ENCODE measurements around the gene UXT.

The UXT gene

DNA sequence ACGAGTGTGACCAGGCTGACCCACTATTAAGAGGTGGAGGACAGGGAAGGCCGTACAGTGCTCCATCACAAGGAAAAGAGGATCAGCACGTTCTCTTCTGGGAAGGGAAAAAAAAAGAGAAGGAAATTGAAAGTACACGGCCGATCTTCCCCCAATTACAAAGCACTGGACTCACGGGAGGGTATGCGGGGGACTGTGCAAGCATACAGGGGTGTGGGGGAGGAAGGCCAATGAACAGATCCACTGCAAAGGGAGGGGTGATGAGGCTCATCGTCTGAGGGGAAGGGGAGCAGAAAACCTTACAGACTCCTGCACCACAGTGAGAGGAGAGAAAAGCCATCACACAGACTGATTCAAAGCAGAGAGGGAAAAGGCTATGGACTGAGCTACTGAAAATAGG is 9.7 kb downstream of the UXT start:
- no peak for DNase-seq (ENCODE audit: low read depth)

DNA sequence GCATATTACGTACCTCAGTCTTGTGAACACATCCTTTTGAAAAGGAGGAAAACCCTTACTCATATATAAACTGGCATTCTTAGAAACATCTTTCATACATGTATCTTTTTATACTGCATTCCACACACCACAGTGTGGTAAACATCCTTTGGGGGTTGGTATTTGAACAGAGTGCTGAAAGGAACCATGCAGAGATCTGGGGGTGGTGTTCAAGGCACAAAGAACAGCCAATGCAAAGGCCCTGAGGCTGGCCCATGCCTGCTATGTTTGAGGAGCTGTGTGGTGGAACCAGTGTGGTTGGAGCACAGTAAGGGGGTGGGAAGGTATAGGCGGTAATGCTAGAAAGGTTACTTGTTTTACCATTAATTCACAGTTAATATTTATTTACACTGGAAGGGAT is 10.6 kb downstream of the UXT start:
- no peak for DNase-seq (ENCODE audit: low read depth)

DNA sequence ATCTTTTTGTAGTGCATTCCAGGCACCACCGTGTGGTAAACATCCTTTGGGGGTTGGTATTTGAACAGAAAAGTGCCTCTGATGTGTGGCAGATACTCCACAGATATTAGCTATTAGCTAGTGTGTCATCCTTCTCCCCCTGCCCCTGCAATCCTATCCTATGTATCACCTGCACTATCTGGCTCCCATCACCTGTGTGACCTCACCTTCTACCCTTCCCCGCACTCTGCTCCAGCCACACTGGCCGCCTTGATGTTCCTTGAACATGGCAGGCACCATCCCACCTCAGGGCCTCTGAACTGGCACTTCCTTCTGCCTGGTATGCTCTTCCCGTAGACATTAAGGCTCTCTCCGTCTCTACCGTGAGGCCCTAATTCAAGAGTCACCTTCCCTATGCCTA is 12.3 kb downstream of the UXT start:
- DNase-seq (ENCODE audit: low read depth), result no peak

DNA sequence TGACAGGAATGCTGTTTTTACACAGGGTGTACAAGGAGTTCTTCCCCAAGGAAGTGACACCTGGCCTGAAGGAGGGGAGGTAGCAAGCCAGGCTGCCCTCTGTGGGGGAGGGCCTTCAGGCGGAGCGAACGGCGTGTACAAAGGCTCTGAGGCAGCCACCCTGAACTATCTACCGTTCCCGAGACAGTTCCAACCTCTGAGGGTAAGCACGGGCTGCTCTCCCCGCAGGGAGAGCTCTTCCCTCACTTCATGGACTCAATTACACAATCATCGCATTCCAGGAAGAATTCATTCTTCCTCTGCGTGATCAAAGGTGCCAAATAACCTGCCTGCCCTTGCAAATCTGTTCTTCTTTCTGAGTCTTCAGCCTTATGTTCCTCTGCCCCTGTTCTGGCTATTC is 13.4 kb downstream of the UXT start:
- DNase-seq (ENCODE audit: low read depth), result no peak

DNA sequence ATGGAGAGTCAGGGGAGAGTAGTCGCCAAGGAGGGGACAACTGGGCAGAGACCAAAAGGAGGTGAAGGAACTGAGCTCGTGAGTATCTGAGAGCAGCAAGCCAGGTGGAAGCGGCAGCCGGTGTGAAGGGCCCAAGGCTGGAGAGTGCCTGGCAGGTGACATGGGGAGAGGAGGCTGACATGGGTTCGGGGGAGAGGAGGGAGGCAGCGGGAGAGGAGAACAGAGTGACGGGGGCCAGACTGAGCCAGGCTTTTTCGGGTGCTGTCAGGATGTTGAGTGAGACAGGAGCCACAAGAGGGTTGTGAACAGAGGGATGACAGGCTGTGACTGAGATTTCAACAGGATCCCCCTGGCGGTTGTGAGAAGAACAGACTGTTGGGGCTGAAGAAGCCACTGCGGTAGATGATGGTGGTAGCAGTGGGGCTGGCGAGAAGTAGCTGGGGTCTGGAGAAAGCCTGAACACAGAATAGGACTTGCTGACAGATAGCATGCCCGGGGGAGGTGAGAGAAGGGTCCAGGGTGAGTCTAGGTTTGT is 14.4 kb downstream of the UXT start:
- DNase-seq (ENCODE audit: low read depth), result no peak

DNA sequence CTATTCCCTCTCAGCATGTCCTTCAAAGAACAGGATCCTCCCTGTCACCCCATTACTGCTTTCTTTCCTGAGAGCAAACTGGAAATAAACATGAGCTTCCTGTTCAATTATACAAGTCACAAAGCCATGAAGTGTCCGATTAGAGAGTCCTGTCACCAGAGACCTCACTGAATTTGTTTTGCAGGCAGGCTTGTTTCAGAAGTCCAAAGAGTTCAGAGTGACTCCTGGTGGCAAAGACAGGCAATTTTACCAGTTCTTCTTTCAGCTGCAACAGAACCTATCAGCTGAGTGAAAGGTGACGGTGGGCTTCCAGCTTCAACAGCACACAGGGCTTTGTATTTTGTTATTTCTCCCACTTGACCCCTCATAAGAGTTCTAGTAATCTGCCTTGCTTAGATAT is 15.1 kb downstream of the UXT start:
- no peak for DNase-seq (ENCODE audit: low read depth)

DNA sequence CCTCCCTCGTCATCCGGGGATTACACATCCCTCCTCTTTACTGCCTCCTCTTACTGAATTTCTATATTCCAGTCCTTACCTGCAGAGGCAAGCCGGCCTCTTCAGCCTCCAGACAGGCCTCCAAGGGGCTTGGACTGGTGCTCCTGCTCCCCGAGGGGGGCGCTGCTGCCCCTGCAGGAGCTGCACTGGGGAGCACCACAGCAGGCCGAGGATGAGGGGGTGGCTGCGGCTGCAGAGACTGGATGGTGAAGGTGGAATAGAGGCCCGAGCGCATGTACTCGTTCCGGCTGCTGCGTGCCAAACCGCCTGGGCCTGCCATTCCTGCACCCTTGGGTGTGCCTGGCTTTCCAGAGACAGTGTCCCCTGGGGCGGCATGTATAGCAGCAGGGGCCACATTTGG is 20.2 kb downstream of the UXT start:
- DNase-seq (ENCODE audit: low read depth), result no peak

DNA sequence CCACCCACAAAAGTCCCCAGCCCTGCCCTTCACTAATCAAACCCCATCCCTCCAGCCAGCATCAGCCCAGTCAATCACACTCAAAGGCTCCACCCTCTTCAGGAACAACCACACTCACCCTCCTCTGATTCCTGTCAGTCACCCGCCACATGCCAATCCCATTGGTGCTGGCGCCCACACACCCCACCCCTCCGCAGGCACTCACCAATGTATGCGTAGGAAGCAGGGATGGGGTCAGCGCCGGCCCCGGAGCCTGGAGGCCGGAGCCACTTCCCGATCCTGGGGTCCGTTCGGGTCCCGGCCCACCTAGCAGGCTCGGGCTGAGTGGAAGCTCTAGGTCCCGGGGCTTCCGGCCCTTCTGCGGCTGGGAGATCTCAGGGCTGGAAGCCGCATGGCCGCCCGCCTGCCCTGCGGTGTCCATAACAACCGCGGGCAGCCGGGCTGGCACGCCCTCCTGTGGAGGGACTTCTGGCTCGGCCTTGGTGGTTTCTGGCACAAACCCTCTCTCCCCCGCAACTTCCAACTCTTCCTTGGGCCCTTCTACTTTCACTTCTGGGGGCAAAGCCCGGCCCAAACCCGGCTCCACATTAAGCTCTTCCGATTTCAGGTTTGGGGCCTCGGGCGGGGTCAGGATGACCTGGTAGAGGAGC is 21.3 kb downstream of the UXT start:
- no peak for DNase-seq (ENCODE audit: low read depth)

DNA sequence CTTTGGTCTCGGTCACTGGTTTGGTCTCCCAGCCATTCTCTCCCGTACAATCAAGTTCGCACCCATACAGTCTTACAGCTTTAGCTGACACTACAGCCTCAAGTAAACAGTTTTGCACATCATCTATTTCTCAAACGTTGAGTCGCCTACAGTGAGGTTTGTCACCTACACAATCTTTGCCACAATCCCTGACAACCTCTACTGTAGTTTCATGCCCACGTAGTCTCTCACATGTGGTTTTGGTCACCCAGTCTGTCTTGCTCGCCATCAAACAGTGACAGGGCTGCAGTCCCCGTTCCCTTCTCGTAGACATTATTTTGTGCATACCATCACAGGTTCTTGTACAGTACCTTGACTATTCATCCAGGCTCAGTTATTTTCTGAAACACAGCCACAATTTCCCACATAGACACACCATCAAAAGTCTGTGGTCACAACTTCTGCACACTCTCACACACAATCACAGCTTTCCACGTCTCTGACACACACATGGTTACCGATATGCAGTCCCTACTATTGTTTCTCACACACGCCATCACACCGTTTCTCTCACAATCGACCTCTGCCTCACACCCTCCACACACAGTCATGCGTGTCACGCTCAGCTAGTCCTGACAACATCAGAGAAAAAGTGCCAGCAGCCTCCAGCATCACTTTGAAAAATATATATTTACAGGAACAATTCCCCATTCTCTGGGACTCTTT is 24.0 kb downstream of the UXT start:
- DNase-seq (ENCODE audit: low read depth), result no peak

DNA sequence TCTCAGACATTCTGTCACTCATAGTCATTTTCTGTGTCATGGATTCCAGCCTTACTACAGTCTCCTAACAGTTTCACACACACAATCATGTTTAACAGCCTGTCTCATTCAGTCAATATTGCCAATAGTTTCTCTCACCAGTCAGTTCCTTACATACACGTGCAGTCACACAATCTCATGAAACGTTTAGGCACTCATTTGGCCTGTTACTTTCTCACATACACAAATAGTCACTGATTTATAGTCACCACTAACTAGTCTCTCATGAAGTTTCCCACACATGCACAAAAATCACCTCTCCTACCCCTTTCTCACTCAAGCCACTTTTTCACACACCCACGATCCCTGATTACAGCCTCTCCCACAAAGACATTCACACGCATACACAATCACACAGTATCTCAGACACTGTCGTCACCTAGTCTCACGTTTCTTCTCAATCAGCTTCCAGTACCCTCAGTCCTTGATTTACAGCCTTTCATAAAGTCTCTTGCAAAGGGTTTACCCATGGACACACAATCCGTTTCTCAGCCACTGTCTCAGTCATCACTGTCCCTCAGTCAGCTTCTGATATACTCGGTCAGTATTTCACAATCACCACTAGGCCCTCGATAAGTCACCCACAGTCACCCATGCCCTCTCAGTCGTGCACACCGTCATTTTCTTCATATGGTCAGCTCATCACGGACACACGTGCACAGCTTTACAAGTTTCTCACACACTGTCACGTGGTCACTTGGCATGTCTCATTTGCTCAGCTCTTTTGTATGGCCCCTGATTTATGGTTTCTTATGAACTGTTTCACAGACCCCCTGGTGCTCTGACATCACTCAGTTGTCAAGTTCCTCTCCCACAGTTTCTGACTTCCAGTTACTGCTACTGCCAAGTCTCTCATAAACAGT is 25.0 kb downstream of the UXT start:
- no peak for DNase-seq (ENCODE audit: low read depth)

DNA sequence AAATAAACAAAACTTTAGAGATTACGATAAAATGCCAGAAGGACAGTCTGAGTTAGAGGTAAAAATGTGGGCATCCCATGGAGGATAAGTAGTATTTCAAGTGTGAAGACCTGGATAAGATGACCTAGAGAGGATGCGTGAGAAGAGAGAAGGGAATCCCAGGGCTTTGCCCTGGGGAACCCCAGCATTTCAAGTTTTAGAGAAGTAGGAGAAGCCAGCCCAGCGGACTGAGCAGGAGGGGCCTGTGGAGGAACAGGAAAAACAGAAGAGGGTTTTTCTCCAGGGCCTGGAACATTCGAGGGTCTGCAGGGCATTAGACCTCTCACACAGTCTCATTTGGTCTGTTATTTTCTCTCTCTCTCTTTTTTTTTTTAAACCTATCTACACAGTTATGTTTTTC is 26.3 kb downstream of the UXT start:
- DNase-seq (ENCODE audit: low read depth), result no peak

DNA sequence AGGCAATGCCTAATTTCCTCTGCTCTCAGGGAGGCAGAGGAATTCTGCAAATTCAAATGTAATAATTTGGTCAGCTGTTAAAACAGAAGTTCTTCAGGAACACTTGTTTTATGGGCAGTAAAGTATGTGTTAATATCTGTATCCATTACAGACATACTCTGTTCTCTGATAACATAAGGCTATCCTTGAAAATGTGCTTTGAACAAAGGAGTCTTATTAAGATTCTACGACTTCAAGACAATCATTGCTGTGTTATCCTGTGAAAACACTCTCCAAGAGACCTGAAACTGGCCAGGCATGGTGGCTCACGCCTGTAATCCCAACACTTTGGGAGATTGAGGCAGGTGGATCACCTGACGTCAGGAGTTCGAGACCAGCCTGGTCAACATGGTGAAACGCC is 27.3 kb downstream of the UXT start:
- no peak for DNase-seq (ENCODE audit: low read depth)

DNA sequence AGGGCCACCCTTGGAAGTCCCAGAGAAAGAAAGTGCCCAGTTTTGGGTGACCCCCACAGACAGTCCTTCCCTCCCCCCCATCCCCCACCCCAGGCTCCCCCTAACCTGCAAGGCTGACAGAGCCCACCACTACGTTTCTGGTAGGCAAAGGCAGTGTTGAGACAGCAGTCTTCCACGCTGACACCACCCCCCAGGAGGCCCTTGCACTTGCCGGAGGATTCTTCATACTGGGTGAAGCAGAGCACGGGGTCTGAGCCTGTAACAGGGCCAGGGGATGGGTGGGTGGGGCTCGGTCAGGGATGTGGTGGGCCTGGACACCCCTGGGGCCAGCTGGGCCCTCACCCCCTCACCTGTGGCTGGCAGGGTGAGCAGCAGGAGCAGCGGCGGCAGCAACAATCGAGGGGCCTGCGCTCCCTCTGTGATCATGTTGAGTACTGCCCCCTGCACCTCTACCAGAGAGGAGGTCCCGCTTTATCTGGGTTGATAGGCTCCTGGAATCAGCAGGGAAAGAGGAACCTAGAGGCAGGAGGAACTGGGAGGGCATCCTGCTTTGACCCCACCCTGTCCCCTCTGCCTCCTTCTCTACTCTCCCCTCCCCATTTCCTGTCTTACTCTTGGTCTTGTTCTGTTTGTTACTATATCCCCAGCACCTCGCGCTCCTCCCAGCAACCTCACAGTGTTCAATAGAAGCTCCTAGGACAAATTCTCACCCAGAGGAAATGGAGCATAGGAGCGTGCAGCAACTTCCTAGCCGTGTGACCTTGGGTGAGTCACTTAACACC is 29.4 kb downstream of the UXT start, which contains the start of gene CFP:
Gene CFP (minus strand): TSS at position 512 of the 782 bp plus-strand sequence. CDS start 86 bp downstream, at position 426.
- no peak for DNase-seq (ENCODE audit: low read depth)

DNA sequence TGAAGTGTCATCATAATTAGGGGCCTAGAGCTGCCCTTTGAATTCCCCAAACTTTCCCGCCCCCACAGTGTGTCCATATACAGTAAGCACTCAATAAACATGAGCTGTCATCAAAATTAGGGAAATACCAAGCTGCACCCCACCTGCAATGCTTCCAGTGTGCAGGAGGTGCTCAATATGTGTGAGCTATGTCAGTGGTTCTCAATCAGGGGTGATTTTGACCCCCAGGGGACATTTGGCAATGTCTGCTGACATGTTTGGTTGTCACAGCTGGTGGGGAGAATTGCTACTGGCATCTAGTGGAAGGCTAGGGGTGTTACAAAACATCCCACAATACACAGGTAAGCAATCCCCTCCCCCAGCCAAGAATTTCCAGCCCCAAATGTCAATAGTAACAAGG is 30.0 kb downstream of the UXT start:
- DNase-seq (ENCODE audit: low read depth), result no peak

DNA sequence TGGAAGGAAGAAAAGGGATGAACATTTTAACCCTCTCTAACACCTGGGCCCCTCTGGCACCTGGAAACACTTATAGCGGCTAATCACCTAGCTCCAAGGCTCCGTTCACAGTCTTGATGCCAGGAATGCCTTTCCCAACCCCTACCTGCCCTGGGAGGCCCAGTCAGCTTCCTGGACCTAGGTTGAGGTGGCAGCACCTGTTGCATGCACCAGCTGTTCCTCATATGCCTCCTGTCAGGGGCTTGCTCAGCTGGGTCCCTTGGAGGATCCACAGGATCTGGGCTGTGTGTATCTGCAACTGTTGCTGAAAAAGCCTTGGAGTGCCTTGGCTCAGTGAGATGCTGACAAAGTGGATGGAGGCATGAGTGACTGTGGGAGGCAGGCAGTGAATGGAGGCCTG is 33.6 kb downstream of the UXT start:
- DNase-seq (ENCODE audit: low read depth), result no peak

DNA sequence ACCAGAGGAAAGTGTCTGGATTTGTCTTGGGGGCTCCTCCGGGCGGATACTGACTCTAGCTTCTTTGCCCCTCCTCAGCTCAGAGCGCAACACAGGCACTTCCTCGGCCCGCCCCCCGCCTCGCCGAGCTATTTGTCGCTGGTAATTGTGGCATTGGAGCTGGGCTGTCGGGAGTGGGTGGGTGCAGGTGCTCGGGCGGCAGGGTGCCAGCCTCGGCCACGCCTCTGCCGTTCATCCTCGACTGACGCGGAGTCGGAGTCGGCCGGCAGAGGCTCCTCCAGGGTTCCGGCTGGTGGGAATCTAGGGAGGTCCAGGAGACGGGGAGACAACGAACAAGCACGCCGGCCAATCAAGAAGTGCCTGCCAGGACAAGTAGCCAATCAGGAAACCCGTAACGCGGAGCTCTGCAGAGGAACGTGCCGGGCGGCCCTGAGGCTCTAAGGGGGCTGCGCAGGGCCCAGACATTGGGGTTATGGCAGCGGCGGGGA is 35.4 kb downstream of the UXT start:
- DNase-seq (ENCODE audit: low read depth), result no peak

DNA sequence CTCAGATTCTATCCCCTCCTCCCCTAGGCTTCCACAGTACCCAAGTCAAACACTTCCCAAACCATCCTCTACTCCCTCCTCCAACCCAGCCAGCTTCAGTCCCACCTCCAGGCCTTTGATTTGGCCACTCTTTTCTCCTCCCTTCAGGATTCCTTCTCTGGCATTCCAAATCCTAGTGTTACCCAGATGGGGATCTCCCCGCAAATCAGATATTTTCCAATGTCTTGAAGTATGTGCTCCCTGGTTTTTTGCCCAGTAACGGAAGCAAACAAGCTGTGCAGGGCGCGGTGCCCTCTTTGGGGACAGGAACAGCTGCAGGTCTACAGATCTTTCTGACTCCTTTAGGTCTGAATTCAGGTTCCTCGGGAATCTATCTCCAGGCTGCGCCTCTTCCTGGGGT is 37.1 kb downstream of the UXT start:
- DNase-seq (ENCODE audit: low read depth), result no peak

DNA sequence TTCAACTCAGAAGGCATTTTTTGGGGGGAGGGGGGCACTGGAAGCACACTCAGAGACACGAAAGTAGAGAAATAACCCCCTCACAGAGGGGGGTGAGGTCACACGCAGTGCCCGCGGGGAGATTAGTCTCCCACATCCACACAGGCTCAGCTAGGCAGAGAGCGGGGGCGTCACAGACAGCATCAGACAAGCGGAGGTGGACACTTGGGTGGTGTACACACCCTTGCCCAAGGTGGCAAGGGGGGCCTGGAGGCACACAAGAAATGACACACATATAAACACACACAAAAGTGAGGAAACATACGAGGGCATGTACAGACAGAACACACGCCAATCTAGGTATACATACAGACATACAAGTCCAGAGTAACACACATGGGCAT is 38.7 kb downstream of the UXT start:
- no peak for DNase-seq (ENCODE audit: low read depth)

DNA sequence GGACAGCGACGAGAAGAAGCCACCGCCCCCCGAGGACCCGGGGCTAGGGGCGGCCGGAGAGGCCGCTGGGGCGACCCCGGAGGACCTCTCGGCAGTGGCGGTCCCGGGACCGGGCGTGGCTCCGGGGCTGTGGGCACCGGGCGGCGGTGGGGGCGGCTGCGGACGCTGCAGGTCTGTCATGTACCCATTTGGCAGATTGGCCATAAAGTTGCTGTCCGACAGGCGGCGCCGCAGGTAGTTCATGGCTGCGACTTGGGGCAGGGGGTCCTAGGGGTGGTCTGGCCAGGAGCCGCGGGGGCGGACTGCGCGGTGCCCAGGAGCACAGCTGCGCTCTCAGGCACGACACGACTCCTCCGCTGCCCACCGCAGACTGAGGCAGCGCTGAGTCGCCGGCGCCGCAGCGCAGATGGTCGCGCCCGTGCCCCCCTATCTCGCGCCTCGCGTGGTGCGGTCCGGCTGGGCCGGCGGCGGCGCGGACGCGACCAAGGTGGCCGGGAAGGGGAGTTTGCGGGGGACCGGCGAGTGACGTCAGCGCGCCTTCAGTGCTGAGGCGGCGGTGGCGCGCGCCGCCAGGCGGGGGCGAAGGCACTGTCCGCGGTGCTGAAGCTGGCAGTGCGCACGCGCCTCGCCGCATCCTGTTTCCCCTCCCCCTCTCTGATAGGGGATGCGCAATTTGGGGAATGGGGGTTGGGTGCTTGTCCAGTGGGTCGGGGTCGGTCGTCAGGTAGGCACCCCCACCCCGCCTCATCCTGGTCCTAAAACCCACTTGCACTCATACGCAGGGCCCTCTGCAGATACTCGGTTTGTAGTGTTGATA is 39.3 kb downstream of the UXT start, which contains the start of gene SYN1:
Gene SYN1 (minus strand): TSS at position 372 of the 817 bp plus-strand sequence. CDS start 129 bp downstream, at position 243.
- DNase-seq (ENCODE audit: low read depth), result no peak

DNA sequence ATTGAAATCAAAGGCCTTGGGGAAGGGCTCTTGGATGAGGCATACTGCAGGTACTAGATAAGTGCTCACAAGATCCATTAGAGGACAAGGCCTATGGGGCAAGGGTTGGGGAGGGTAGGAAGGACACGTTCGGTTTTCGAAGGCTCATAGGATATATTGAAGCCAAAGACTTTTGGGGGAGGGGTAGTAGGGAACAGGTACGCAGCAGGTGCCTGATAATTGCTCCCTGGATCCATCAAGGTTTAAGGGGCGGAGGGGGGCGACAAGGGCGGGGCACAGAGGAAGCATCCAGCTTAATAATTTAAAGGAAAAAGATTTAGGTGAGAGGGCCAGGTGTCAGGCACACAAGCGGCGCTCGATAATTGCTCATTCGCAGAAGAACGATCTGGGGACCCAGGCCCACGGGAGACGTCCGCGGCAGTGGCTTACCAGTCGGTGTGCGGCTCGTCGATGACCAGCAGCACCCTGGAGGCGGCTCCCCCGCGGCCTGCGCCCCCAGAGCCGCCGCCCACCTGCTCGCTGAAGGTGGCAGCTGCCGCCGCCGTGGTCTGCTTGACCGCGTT is 40.0 kb downstream of the UXT start:
- no peak for DNase-seq (ENCODE audit: low read depth)
